ENCODE data around the gene PKDCC.
A peak's percentile ranks its signal among the peaks of the same experiment; 100 is the strongest.
"Not testable (repeated sequence)": the region's sequence is repeated elsewhere in the genome, so short reads cannot be mapped to it uniquely, and the experiment has no call there.

The PKDCC gene

DNA sequence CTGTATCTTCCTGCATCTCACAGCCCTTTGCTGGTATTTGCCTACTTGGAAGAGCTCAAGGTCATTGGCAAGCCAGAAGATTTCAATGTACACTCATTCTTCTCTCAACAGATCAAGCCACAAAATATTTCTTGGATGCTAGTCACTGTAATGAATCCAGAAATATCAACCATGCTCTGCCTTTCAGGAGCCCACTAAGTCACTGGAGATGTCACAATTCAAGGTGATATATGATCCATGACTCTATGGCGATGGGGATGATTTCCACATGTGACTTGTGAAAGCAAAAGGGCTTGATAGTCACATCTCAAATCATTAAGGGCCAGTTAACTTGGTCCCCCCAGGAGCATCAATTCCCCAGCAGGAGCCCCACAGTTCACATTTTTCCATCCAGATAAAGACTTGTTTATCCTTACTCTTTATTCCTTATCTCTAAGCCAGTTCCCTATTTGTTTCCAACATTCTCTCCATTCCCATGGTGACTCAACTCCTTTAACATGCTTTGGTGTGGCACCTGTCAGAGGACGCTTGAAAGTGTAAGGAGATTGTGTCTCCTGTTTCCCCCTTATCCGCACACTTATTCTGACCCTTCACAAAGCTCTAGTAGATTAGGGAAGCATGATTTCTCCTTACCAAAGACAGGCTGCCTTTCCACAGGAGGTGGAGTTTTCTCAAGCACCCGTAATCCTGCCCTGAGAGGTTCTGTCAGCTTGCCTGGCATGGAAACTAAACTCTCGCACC, 15.8 kb downstream of the PKDCC start:
- Histone ChIP-seq H3K27me3 (ENCODE audit: control insufficient read depth in 5 of 5, insufficient read depth in 4 of 5, low read length in 5 of 5) (no peaks in the 10 kb centered on the region), H3K4me3 (ENCODE audit: low read depth in 1 of 5, low read length in 5 of 5) (no peak overlapping the region), H3K36me3 (ENCODE audit: control insufficient read depth in 5 of 5, insufficient read depth in 5 of 5, low read length in 5 of 5) (peaks cover 0 to 14% (median 12%) of the 10 kb centered on the region in 5 donors), H3K9me3 (ENCODE audit: control insufficient read depth in 5 of 5, low read length in 5 of 5) (no peaks in the 10 kb centered on the region), H3K27ac (ENCODE audit: low read depth, low read length) (peak overlapping the region; percentile 11), H3K9ac (ENCODE audit: low read length in 5 of 5) (no peak overlapping the region), H3K4me1 (ENCODE audit: control insufficient read depth in 5 of 5, insufficient read depth in 5 of 5, low read length in 5 of 5) (peaks cover 11 to 49% (median 38%) of the 10 kb centered on the region in 5 donors)

DNA sequence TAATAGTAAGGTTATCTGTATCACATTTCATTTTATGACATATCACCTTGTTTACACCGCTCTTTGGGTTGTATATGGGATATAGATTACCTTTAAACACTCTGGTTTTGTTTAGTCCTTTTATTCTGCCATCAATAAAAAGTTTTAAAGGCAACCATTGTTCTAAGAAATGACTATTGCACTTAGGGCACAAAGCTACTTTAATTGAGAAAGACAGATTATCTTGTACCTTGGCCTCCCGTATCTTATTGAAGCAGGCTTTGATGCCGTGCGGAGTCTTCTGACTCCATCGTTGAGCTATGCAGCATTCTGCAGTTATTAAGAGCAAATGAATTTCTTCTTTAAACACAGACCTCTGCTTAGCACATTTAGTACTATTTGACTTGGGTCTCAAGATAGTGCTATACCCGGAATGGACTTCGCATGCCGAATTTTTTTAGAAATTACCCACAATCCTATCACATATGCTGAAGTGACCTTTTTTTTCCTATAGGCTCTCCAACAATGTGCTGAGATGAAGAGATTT, 16.7 kb downstream of the PKDCC start:
- no peaks in the 10 kb centered on the region for H3K27me3 ChIP-seq (ENCODE audit: control insufficient read depth in 5 of 5, insufficient read depth in 4 of 5, low read length in 5 of 5)
- no peak overlapping the region for H3K9ac ChIP-seq (ENCODE audit: low read length in 5 of 5)
- H3K27ac ChIP-seq (ENCODE audit: low read depth, low read length): no peak overlapping the region
- peaks cover 9 to 44% (median 35%) of the 10 kb centered on the region in 5 donors for H3K4me1 ChIP-seq (ENCODE audit: control insufficient read depth in 5 of 5, insufficient read depth in 5 of 5, low read length in 5 of 5)
- peaks cover 0 to 5% (median 3%) of the 10 kb centered on the region in 5 donors for H3K36me3 ChIP-seq (ENCODE audit: control insufficient read depth in 5 of 5, insufficient read depth in 5 of 5, low read length in 5 of 5)
- H3K9me3 ChIP-seq (ENCODE audit: control insufficient read depth in 5 of 5, low read length in 5 of 5): no peaks in the 10 kb centered on the region
- no peak overlapping the region for H3K4me3 ChIP-seq (ENCODE audit: low read depth in 1 of 5, low read length in 5 of 5)

DNA sequence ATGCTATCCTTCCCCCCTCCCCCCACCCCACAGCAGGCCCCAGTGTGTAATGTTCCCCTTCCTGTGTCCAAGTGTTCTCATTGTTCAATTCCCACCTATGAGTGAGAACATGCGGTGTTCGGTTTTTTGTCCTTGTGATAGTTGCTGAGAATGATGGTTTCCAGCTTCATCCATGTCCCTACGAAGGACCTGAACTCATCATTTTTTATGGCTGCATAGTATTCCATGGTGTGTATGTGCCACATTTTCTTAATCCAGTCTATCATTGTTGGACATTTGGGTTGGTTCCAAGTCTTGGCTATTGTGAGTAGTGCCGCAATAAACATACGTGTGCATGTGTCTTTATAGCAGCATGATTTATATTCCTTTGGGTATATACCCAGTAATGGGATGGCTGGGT, 17.9 kb downstream of the PKDCC start:
- not testable (repeated sequence) for H3K9ac ChIP-seq (ENCODE audit: low read length in 5 of 5); H3K36me3 ChIP-seq (ENCODE audit: control insufficient read depth in 5 of 5, insufficient read depth in 5 of 5, low read length in 5 of 5); H3K27ac ChIP-seq (ENCODE audit: low read depth, low read length); H3K27me3 ChIP-seq (ENCODE audit: control insufficient read depth in 5 of 5, insufficient read depth in 4 of 5, low read length in 5 of 5); H3K9me3 ChIP-seq (ENCODE audit: control insufficient read depth in 5 of 5, low read length in 5 of 5); H3K4me3 ChIP-seq (ENCODE audit: low read depth in 1 of 5, low read length in 5 of 5)
- H3K4me1 ChIP-seq (ENCODE audit: control insufficient read depth in 5 of 5, insufficient read depth in 5 of 5, low read length in 5 of 5): peaks cover 5 to 31% (median 22%) of the 10 kb centered on the region in 5 donors

DNA sequence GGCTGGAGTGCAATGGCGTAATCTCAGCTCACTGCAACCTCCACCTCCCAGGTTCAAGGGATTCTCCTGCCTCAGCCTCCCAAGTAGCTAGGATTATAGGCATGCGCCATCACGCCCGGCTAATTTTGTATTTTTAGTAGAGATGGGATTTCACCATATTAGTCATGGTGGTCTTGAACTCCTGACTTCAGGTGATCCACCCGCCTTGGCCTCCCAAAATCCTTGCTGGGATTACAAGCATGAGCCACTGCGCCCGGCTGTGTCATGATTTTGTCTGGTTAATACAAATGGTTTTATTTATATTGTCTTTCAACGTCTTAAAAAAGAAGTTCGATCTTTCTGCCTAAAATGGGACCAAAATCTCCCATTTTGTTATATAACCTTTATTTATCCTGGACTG, 19.2 kb downstream of the PKDCC start:
- H3K4me3 ChIP-seq (ENCODE audit: low read depth in 1 of 5, low read length in 5 of 5); H3K27me3 ChIP-seq (ENCODE audit: control insufficient read depth in 5 of 5, insufficient read depth in 4 of 5, low read length in 5 of 5); H3K9me3 ChIP-seq (ENCODE audit: control insufficient read depth in 5 of 5, low read length in 5 of 5); H3K9ac ChIP-seq (ENCODE audit: low read length in 5 of 5); H3K27ac ChIP-seq (ENCODE audit: low read depth, low read length); H3K36me3 ChIP-seq (ENCODE audit: control insufficient read depth in 5 of 5, insufficient read depth in 5 of 5, low read length in 5 of 5): not testable (repeated sequence)
- H3K4me1 ChIP-seq (ENCODE audit: control insufficient read depth in 5 of 5, insufficient read depth in 5 of 5, low read length in 5 of 5): peaks cover under 1 to 19% (median 12%) of the 10 kb centered on the region in 5 donors

DNA sequence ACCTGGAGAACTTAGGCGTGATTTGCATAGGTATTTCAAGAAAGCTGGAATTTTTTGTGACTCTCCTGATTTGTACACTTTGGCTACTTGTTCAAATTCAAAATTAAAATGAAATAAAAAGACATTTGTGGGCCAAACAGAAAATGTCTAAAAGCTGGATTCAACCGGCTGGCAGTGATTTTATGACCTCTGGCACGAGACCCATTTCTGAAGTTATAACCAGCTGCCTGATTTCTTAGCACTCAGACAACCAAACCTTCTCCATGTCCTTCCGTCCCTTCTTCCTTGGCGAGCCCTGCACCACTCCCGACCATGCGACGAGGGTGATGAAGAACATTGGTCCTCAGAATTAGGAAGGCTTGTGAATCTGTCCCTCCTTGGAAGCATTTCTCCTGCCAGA, 19.7 kb downstream of the PKDCC start:
- Histone ChIP-seq H3K4me3 (ENCODE audit: low read depth in 1 of 5, low read length in 5 of 5) (no peak overlapping the region), H3K27ac (ENCODE audit: low read depth, low read length) (no peak overlapping the region), H3K4me1 (ENCODE audit: control insufficient read depth in 5 of 5, insufficient read depth in 5 of 5, low read length in 5 of 5) (peaks cover 1 to 22% (median 14%) of the 10 kb centered on the region in 5 donors), H3K9ac (ENCODE audit: low read length in 5 of 5) (no peak overlapping the region), H3K27me3 (ENCODE audit: control insufficient read depth in 5 of 5, insufficient read depth in 4 of 5, low read length in 5 of 5) (no peaks in the 10 kb centered on the region), H3K36me3 (ENCODE audit: control insufficient read depth in 5 of 5, insufficient read depth in 5 of 5, low read length in 5 of 5) (no peaks in the 10 kb centered on the region), H3K9me3 (ENCODE audit: control insufficient read depth in 5 of 5, low read length in 5 of 5) (no peaks in the 10 kb centered on the region)

DNA sequence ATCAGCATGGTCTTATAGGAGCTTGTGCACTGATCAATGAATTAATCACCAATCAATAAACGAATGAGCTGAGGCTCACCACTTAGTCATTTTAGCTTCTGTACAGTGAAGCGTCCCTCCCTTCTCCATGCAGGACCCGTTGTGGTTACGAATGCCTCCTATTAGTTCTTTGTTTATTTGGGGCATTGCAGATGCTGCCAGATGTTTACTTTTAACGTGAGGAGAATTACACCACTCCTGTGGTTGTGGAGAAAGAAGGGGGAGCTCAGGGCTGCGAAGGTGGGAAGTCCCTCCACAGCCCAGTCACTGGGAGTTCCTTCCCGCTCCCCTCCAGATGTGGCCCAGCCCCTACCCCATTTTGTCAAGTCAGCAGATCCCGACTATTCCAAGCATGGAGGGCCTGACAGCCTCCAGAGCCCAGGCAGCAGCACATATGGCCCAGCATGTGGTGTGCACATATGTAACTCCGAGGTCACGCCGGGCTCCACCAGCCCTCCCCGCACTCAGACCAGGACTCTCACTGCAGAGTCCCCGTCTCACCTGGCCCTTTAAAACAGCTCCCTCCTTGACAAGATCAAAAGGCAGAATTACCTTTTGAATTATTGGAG, 20.9 kb downstream of the PKDCC start:
- H3K4me3 ChIP-seq (ENCODE audit: low read depth in 1 of 5, low read length in 5 of 5): no peak overlapping the region
- H3K27ac ChIP-seq (ENCODE audit: low read depth, low read length): no peak overlapping the region
- peaks cover 1 to 19% (median 13%) of the 10 kb centered on the region in 5 donors for H3K4me1 ChIP-seq (ENCODE audit: control insufficient read depth in 5 of 5, insufficient read depth in 5 of 5, low read length in 5 of 5)
- no peaks in the 10 kb centered on the region for H3K27me3 ChIP-seq (ENCODE audit: control insufficient read depth in 5 of 5, insufficient read depth in 4 of 5, low read length in 5 of 5)
- H3K9ac ChIP-seq (ENCODE audit: low read length in 5 of 5): no peak overlapping the region
- H3K36me3 ChIP-seq (ENCODE audit: control insufficient read depth in 5 of 5, insufficient read depth in 5 of 5, low read length in 5 of 5): no peaks in the 10 kb centered on the region
- no peaks in the 10 kb centered on the region for H3K9me3 ChIP-seq (ENCODE audit: control insufficient read depth in 5 of 5, low read length in 5 of 5)

DNA sequence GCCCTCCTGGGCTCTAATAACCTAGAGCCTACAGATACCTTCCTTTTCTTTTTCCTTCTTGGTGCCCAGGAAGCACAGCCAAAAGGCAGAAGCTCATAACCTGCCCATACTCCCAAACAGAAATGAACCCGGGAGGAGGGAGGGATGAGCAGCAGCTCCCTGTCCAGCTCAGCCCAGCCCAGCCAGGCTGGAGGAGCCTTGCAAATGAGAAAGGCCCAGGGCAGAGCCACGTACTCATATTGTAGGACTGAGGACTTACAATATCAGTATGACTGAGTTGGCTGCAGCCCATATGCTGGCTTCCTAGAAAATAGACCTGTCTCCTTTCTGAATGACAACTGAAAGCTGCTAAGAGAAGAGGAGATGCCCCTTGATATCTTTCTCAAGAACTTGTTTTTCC, 21.7 kb downstream of the PKDCC start:
- Histone ChIP-seq H3K36me3 (ENCODE audit: control insufficient read depth in 5 of 5, insufficient read depth in 5 of 5, low read length in 5 of 5) (no peaks in the 10 kb centered on the region), H3K9ac (ENCODE audit: low read length in 5 of 5) (no peak overlapping the region), H3K4me3 (ENCODE audit: low read depth in 1 of 5, low read length in 5 of 5) (no peak overlapping the region), H3K27me3 (ENCODE audit: control insufficient read depth in 5 of 5, insufficient read depth in 4 of 5, low read length in 5 of 5) (no peaks in the 10 kb centered on the region), H3K4me1 (ENCODE audit: control insufficient read depth in 5 of 5, insufficient read depth in 5 of 5, low read length in 5 of 5) (peaks cover 1 to 20% (median 17%) of the 10 kb centered on the region in 5 donors), H3K27ac (ENCODE audit: low read depth, low read length) (no peak overlapping the region), H3K9me3 (ENCODE audit: control insufficient read depth in 5 of 5, low read length in 5 of 5) (no peaks in the 10 kb centered on the region)

DNA sequence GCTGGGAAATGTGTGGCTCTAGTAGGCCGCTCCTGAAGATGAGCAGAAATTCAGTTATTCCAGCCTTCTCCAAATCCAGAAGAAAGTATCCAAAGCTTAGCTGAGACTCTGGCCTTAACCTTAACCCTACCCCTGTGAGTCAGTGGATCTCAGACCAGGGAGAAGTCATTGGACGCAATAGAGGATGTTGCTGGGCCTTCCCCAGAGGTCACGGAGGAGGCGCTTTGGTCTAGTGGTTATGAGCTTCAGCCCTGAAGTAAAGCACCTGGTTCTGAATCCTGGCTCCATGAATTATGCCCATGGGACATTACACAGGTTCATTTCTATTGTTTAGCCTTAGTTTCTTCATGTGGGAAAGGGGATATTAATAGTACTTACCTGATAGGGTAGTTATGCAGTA, 24.0 kb downstream of the PKDCC start:
- H3K27ac ChIP-seq (ENCODE audit: low read depth, low read length): no peak overlapping the region

DNA sequence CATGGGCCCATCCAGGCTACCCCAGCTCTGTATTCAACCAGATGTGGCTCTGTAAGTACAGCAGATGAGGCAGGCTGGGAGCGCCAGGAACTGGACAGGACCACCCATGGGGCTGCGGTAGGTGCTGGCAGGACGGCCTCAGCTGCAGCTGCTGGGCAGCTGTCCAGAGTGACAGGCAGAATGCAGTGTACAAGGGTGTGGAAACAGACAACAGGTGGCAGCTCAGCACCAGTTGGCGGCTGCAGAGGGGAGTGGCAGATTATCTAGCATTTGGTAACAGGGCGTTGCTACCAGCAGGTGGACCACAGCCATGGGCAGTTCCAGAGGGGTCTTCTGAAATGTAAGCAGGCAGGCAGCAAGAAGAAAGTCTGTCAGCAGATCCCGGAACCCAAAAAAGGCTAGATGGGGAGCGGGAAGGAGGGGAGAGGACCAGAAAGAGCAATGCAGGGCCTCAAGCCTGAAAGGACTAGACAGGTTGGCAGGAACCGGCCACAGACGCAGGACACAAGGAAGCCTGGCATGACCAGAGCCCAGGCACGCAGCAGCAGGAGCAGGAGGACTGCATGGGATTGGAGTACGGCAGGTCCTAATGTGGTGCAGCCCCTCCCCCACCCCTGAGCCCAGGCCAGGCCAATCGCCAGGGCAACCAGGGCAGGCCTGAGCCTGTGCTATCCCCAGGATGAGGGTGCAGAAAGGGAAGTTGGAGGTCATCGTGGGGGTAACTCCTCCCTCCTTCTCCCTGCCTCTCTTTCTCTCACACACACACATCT, 24.7 kb downstream of the PKDCC start:
- Histone ChIP-seq H3K4me1 (ENCODE audit: control insufficient read depth in 5 of 5, insufficient read depth in 5 of 5, low read length in 5 of 5) (peaks cover 1 to 22% (median 18%) of the 10 kb centered on the region in 5 donors), H3K9ac (ENCODE audit: low read length in 5 of 5) (no peak overlapping the region), H3K9me3 (ENCODE audit: control insufficient read depth in 5 of 5, low read length in 5 of 5) (peaks cover 0 to 3% (median 0%) of the 10 kb centered on the region in 5 donors), H3K4me3 (ENCODE audit: low read depth in 1 of 5, low read length in 5 of 5) (no peak overlapping the region), H3K27me3 (ENCODE audit: control insufficient read depth in 5 of 5, insufficient read depth in 4 of 5, low read length in 5 of 5) (no peaks in the 10 kb centered on the region), H3K27ac (ENCODE audit: low read depth, low read length) (no peak overlapping the region), H3K36me3 (ENCODE audit: control insufficient read depth in 5 of 5, insufficient read depth in 5 of 5, low read length in 5 of 5) (no peaks in the 10 kb centered on the region)

More for the DNA sequence above, 24.0 kb downstream of the PKDCC start:
- Histone ChIP-seq H3K9ac (ENCODE audit: low read length in 5 of 5) (no peak overlapping the region), H3K9me3 (ENCODE audit: control insufficient read depth in 5 of 5, low read length in 5 of 5) (peaks cover 0 to 3% (median 0%) of the 10 kb centered on the region in 5 donors), H3K4me3 (ENCODE audit: low read depth in 1 of 5, low read length in 5 of 5) (no peak overlapping the region), H3K27me3 (ENCODE audit: control insufficient read depth in 5 of 5, insufficient read depth in 4 of 5, low read length in 5 of 5) (no peaks in the 10 kb centered on the region), H3K4me1 (ENCODE audit: control insufficient read depth in 5 of 5, insufficient read depth in 5 of 5, low read length in 5 of 5) (peaks cover 1 to 22% (median 19%) of the 10 kb centered on the region in 5 donors), H3K36me3 (ENCODE audit: control insufficient read depth in 5 of 5, insufficient read depth in 5 of 5, low read length in 5 of 5) (no peaks in the 10 kb centered on the region)
